Measurements from ENCODE around the gene RWDD2A.

- TF ChIP-seq TAF1 (IDR thresholded peaks at IDR 0.05; ENCODE audit: borderline replicate concordance, insufficient read depth, low read length) (no peak), POLR2AphosphoS5 (IDR thresholded peaks at IDR 0.05; ENCODE audit: low read depth, low read length) (no peak), REST (IDR thresholded peaks at IDR 0.05; ENCODE audit: insufficient read depth in 1 of 2, low read depth in 2 of 2, low read length in 2 of 2) (no peak), FOXP2 (optimal IDR thresholded peaks at IDR 0.05; ENCODE audit: borderline replicate concordance, extremely low read depth, extremely low read length, insufficient read depth) (no peak)
Observed at GRCh38 chr6:83202031-83202430, 8.9 kb downstream of the RWDD2A start.
